ENCODE results near the gene CRY2. TPM values are rescaled to one million over a fixed set of nuclear protein-coding genes. Genes with fewer than 3 reads are reported as not detected.

CRY2 gene
- total and polyA plus RNA-seq, 4 donors, result 16.7 to 72.9 (median 33.0) TPM

- no peaks in the 10 kb centered on the region for H3K36me3 ChIP-seq (ENCODE audit: control insufficient read depth in 4 of 4, insufficient read depth in 3 of 4, low read depth in 1 of 4, low read length in 3 of 4)
- no peaks in the 10 kb centered on the region for H3K9me3 ChIP-seq (ENCODE audit: control insufficient read depth in 4 of 4, low read length in 3 of 4)
- no peak overlapping the region for H3K27ac ChIP-seq (ENCODE audit: low read depth in 1 of 2, low read length in 2 of 2)
- no peak overlapping the region for H3K9ac ChIP-seq (ENCODE audit: low read depth in 1 of 2, low read length in 2 of 2)
- H3K4me1 ChIP-seq (ENCODE audit: control insufficient read depth in 4 of 4, insufficient read depth in 4 of 4, low read length in 3 of 4), result peaks cover 0 to 12% (median 4%) of the 10 kb centered on the region in 4 donors
- no peak overlapping the region for H3K4me3 ChIP-seq (ENCODE audit: low read depth in 1 of 3, low read length in 3 of 3)
- DNase-seq (ENCODE audit: low spot score), result no peak
- WGBS, result 95% methylated on average over 6 of the region's 6 CpGs
- H3K27me3 ChIP-seq (ENCODE audit: control insufficient read depth in 4 of 4, insufficient read depth in 4 of 4, low read length in 3 of 4), result no peaks in the 10 kb centered on the region
- TF ChIP-seq, protein P1, sequence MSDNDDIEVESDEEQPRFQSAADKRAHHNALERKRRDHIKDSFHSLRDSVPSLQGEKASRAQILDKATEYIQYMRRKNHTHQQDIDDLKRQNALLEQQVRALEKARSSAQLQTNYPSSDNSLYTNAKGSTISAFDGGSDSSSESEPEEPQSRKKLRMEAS (IDR thresholded peaks at IDR 0.05), result no peak
- TF ChIP-seq ZBTB33 (IDR thresholded peaks at IDR 0.05), result no peak
- TF ChIP-seq RXRA (IDR thresholded peaks at IDR 0.05), result no peak
- no peak for TF ChIP-seq HNF4A (conservative IDR thresholded peaks at IDR 0.05)
- no peak for TF ChIP-seq HNF4G (IDR thresholded peaks at IDR 0.05)
- no peak for TF ChIP-seq FOXA2 (IDR thresholded peaks at IDR 0.05)
- TF ChIP-seq FOXA1 (IDR thresholded peaks at IDR 0.05), result no peak
- no peak for TF ChIP-seq TAF1 (conservative IDR thresholded peaks at IDR 0.05)
- no peak for TF ChIP-seq REST (IDR thresholded peaks at IDR 0.05)
- TF ChIP-seq SP1 (IDR thresholded peaks at IDR 0.05), result no peak
- no peak for TF ChIP-seq GABPA (IDR thresholded peaks at IDR 0.05 in 1 of 2, conservative IDR thresholded peaks at IDR 0.05 in 1 of 2)
Observed at GRCh38 chr11:45924927-45925326, 77.7 kb downstream of the CRY2 start.

GRCh38 chr11:45925550-45925949, 78.3 kb downstream of the CRY2 start:
- Histone ChIP-seq H3K36me3 (ENCODE audit: control insufficient read depth in 4 of 4, insufficient read depth in 3 of 4, low read depth in 1 of 4, low read length in 3 of 4) (no peaks in the 10 kb centered on the region), H3K4me1 (ENCODE audit: control insufficient read depth in 4 of 4, insufficient read depth in 4 of 4, low read length in 3 of 4) (peaks cover 0 to 12% (median 4%) of the 10 kb centered on the region in 4 donors), H3K4me3 (ENCODE audit: low read depth in 1 of 3, low read length in 3 of 3) (no peak overlapping the region), H3K9me3 (ENCODE audit: control insufficient read depth in 4 of 4, low read length in 3 of 4) (no peaks in the 10 kb centered on the region), H3K27me3 (ENCODE audit: control insufficient read depth in 4 of 4, insufficient read depth in 4 of 4, low read length in 3 of 4) (no peaks in the 10 kb centered on the region), H3K9ac (ENCODE audit: low read depth in 1 of 2, low read length in 2 of 2) (no peak overlapping the region), H3K27ac (ENCODE audit: low read depth in 1 of 2, low read length in 2 of 2) (no peak overlapping the region)
- no peak for DNase-seq (ENCODE audit: low spot score)
- 90% methylated on average over 3 of the region's 3 CpGs for WGBS
- TF ChIP-seq ZBTB33 (IDR thresholded peaks at IDR 0.05) (no peak), TAF1 (conservative IDR thresholded peaks at IDR 0.05) (no peak), JUND (IDR thresholded peaks at IDR 0.05) (no peak), FOXA1 (IDR thresholded peaks at IDR 0.05) (no peak), RAD21 (IDR thresholded peaks at IDR 0.05) (no peak), YY1 (IDR thresholded peaks at IDR 0.05) (no peak), EGR1 (IDR thresholded peaks at IDR 0.05; ENCODE audit: low read depth in 2 of 2) (no peak), RXRA (IDR thresholded peaks at IDR 0.05) (no peak), FOXA2 (IDR thresholded peaks at IDR 0.05) (no peak), HNF4G (IDR thresholded peaks at IDR 0.05) (no peak)
- TF ChIP-seq, protein P2, sequence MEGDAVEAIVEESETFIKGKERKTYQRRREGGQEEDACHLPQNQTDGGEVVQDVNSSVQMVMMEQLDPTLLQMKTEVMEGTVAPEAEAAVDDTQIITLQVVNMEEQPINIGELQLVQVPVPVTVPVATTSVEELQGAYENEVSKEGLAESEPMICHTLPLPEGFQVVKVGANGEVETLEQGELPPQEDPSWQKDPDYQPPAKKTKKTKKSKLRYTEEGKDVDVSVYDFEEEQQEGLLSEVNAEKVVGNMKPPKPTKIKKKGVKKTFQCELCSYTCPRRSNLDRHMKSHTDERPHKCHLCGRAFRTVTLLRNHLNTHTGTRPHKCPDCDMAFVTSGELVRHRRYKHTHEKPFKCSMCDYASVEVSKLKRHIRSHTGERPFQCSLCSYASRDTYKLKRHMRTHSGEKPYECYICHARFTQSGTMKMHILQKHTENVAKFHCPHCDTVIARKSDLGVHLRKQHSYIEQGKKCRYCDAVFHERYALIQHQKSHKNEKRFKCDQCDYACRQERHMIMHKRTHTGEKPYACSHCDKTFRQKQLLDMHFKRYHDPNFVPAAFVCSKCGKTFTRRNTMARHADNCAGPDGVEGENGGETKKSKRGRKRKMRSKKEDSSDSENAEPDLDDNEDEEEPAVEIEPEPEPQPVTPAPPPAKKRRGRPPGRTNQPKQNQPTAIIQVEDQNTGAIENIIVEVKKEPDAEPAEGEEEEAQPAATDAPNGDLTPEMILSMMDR (IDR thresholded peaks at IDR 0.05; ENCODE audit: low read depth, low read length, missing input control), result no peak

Measured in liver (tissue), 9 donors.